NCI-H1092 (cell line): ENCODE results near the gene LRRC55.

ENCODE experiments used
- DNase-seq: peaks from one replicate; lab custom pipeline; 2025; lab: John Stamatoyannopoulos, UW

LRRC55 gene

DNA sequence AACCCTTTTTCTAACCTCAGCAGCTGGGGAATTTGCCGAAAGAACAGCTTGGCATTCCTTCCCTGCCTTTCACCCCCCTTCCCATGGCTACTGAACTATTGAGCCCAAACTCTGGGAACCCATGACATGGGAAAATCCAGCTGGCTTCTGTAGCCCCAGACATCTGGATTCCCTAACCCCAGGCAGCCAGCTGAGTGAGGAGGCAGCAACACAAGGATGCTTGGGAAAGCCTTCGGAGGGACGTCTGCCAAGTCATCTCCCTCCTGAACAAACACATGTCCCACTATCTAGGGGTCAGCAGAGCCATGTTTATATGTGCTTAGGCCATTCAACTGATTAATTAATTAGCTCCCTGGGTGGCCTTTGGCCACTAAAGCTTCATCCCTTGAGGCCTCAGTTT lies 21.6 kb downstream of the LRRC55 start:
- DNase-seq = peak; percentile 11

DNA sequence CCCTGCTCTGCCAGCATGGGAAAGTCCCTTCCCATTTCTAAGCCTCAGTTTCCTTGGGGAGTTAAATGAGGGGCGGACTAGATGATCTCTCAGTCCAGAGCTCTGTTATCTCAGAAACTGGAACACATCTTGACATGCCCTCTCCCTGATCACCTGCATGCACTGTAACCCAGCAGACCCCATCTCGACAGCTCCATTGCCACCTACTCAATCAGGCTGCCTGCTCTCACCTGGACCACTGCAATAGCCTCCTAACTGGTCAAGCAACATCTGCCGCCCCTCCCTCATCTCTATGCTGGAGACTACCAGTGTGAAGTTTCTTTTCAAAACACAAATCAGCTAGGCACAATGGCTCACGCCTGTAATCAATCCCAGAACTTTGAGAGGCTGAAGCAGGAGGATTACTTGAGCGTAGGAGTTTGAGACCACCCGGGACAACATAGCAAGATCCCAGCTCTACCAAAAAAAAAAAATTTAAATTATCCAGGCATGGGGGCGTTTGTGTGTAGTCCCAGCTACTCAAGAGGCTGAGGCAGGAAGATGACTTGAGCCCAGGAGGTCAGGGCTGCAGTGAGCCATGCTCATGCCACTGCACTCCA lies 22.2 kb downstream of the LRRC55 start:
- no peak for DNase-seq

DNA sequence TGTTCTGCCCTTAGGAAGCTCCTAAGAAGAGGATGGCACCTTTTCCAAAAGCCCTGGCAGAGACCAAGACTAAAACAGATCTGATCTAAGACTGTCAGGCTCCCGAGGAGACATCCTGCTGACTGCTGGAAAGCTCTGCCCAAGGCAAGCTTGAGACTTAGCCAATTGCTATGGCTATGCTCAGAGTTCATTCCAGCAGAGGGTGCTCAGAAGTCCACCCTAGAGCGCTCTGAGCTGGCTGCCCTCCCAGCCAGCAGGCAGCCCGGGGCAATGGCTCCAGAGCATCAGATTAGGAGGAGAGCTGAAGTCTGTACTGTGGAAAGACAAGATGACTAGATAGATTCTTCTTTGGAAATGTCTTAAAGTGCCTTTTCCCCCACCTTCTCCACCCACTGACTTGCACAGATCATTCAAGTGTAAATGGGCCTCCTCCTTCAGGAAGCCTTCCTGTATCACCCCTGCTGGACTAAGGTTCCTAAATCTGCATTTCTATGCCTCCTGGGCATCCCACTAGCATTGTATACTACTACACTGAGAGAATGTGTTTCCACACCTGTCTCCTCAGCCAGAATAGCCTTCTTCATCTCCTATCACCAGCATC lies 23.4 kb downstream of the LRRC55 start:
- DNase-seq = no peak

DNA sequence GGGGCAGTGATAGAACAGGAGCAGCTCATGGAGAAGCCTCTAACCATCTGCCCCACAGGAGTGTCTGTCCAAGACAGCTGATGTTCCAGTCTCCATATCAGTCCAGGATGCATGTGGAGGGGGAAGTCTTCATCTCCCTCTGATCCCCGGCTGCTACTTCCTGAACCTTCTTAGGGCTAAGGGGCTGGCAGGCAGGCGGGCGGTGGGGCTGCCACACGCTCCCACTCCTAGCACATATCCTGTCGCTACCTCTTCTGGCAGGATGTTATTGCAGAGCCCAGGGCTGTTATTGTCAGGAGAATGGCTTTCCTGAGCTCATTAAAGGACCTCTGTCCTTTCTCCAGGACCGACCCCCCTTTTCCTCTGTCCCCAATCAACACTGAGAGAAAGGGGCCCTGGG lies 25.4 kb downstream of the LRRC55 start:
- no peak for DNase-seq

DNA sequence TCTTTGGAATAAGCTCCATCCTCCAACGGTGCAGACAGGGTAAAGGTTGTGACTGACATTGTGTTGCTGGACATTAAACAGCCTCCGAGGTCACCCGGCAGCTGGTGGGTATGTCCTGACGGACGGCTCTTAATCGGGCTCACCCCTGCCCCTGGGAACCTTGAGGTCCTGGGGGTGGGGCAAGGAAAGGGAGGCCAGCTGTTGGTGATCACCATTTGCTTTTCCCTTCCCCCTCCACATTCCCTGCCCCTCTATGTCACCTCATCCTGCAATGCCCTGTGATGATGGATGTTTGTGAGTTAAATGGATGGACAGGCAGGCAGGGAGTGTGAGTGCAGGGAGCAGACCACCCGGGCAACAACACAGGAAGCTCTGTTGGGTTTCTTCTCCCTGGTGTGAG lies 29.0 kb downstream of the LRRC55 start:
- DNase-seq = no peak

DNA sequence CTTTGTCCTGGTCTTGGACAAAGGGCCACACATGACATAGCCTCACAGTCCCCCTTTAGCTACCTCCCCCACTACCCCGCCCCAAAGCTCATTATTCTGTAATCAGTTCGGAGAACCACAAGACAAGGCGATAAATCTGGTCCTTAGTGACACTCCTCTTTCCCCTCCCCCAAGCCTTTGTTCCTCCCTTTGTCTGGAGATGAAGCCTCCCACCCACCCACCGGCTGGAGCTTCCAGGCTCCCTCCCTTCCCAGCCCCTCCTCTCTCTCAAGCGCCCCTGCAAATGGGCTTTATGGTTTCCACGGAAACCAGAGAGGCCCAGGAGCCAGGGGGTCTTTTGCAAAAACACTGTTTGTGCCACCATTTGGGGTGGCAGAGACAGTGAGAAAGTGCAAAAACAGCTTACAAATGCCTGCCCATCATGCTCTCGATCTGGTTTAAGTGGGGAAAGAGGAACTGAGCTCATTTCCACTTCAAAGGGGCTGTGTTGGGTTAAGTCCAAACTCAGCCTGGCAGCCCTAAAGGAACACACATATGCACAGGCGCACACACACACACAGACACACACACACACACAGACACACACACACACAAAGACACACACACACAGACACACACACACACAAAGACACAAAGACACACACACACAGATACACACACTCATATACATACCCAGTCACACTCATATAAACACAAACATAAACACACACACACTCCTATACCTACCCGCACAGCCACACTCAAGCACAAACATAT lies 31.8 kb downstream of the LRRC55 start:
- peak; percentile 38 for DNase-seq

DNA sequence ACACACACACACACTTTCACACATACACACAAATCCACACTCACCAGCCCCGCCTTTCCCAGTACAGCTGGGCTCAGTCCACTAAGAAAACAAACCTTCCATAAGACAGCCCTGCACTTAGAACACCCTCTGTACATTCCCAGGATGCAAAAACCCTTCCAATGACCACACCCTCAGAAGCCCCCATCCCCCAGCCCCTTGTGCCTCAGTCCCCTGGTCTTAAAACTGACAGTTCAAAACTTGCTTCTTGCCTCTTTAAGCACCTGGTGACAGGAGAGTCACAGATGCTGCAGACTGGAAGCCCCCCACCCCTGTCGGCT lies 32.3 kb downstream of the LRRC55 start:
- DNase-seq = no peak

DNA sequence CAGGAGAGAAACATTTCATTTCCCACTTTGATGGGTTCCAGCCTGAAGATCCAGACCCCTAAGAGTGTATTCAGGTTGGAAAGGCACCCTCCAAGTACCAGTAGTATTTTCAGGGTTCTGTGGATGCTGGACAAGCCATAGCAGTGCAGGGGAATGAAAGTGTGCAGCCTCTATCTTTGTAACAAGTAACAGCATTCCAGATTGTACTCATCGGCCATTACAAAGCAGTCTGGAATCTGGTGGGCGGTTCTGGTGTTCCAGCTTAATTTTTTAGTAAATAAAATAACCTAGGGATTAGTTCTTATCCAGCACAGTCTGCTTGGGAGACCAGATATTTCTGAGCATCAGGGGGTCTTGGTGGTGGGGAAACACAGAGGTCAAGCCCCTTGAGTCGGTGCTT lies 32.7 kb downstream of the LRRC55 start:
- no peak for DNase-seq

DNA sequence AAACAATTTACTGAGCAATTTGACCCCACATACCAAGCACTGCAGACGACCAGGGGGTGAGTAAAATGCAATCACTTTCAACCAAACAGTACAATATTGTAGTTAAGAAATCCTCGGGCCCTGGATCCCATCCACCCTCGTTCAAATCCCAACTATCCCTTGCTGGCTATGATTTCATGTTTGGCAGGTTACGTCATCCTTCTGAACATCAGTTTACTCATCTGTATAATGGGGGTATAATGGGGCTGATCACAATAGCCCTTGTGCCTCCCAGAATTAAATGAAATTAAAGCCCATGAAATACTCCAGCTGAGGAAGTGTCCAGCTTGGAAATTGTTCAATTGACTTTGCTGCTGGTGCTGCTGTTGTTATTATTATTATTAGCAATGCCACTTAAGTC lies 34.7 kb downstream of the LRRC55 start:
- no peak for DNase-seq

DNA sequence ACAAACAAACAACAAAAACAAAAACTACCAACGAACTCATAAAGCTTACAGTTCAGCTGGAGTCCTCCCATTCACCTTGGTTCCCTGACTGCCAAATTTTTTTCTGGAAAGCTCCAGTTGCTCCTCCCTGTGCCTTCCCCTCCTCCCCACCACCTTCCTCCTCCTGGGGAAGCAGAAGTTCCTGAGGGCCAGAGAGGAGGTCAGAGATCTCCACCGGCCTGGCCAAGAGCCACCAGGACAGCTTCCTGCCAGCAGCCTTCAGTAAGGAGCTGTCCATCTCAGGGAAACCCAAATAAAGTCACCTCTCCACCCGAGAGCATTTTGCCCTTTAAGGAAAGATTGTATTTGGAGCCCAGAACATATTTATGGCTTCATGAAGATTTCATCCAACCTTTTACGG lies 35.3 kb downstream of the LRRC55 start:
- DNase-seq = no peak

DNA sequence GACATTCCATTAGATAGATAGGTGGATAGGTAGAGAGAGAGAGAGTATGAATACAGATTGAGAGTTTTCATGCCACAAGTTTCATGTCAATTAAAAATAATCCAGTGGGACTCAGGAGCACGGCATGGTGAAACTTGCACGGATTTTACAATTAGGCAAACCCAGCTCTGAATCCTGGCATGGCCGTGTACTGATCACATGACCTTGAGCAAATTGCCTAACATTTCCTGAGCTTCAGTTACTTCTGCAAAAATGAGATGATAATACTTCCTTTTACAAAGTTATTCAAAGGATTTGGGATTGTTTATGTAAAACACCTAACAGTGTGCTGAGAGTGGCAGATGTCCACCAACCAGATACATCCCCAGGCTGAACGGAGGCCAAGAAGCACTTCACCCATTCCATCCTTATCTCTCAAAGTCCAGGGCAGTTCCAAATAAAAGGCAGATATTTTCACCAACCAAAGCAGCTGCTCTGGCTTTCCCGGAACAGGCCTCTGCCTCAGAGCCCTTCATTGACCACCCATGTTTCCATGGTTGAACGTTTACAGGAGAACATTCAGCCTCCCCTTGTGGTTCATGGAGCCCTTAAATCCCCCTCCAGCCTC lies 37.4 kb downstream of the LRRC55 start:
- DNase-seq = no peak

DNA sequence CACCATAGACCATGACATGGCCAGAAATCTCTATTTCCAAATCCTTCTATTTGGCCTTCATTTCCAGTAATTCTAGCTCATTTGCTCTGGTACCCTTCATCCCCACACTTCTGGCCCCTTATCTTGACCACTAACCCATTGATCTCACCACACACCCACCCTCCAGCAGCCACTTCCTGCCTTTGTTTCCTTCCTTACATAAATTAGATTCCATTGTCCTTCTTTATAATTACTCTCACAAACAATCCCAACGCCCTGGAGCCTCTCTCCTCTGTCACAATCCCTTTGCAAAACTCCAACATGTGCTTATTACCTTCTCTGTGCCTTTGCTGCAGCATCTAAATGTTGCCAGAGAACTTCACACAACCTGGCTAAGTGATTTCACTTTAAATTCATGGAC lies 40.5 kb downstream of the LRRC55 start:
- DNase-seq = no peak

DNA sequence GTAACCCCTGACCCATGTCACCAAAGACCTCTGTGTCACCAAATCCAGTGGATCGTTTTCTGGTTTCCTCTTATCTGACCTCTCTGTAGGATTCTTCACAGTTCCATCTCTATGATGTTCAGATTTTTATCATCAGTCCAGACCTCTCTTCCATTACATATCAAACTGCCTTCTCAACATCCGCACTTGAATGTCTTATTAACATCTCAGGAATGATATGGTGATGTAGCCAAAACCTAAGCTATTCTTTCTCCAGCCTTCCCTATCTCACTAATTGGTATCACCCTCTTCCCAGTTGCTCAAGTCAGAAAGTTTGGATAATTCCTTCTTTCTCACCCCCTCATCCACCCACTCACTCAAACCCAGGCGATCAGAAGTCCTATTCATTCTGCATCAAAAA lies 41.8 kb downstream of the LRRC55 start:
- no peak for DNase-seq

DNA sequence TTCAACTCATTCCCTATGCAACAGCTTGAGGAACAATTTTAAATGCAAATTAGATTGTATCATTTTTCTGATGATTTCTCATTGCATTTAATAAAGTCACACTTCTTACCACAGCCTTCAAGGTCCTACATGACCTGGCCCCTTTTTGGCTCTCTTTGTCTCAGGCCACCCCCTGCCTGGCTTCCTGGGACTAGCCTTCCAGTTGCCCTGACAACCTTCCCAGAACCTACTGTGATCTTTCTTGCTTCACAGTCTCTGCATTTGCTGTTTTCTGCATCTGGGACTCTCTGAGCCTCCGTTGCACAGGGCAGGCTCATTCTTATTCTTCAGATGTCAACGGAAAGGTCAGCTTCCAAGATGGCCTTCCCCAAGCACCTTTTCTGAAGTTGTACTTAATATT lies 42.4 kb downstream of the LRRC55 start:
- no peak for DNase-seq

DNA sequence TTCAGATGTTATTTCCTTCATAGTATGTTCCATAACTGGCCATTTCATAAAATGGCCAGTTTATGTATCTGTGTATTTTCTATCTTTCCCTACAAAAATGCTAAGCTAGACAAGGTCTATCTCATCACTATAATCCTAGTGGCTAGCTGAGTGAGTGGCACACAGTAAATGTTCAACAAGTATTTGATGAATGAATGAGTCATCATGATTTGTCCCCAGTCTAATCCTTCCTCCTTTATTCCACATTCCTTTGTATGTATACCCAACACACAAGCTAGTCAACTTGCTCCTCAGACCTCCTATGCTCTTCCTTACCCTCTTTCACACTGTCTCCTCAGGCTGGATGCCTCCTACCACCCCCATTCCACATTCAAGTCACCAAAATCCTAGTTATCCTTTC lies 42.8 kb downstream of the LRRC55 start:
- no peak for DNase-seq

DNA sequence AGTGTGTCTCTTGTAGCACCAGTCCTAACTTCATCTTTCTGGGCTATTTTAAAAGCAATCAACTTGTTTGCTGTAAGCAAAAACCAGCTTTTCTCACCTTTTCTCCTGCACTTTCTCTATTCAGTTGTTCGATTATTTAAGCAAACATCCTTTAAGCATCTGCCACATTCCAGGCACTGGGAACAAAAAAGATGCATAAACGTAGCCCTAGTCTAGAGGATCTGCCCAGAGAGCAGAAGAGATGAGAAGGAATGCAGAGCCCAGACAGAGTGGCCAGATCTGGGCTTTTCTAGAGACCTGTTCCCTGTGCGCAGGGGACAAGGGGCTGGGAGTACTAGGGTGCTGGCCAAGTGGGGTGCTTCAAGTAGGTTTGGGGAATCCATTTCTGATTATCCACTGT lies 46.8 kb downstream of the LRRC55 start:
- no peak for DNase-seq

DNA sequence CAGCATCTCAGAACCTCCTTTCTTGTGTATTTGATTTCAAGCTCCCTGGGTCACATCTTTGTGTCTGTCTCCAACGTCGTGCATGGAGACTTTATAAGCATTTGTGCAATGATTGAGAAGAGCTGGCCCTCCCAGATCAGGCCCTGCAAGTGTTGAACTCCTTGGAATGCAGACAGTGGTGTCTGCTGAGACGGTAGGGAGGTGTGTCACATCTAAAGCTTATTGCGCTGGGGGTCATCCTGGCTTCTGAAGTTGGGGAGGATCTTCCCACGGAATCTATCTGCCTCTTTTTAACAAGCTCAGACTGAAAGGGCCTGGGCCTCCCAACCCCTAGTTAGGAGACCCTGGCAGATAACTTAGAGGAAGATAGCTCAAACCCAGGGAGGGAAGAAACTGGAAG lies 48.6 kb downstream of the LRRC55 start:
- no peak for DNase-seq

DNA sequence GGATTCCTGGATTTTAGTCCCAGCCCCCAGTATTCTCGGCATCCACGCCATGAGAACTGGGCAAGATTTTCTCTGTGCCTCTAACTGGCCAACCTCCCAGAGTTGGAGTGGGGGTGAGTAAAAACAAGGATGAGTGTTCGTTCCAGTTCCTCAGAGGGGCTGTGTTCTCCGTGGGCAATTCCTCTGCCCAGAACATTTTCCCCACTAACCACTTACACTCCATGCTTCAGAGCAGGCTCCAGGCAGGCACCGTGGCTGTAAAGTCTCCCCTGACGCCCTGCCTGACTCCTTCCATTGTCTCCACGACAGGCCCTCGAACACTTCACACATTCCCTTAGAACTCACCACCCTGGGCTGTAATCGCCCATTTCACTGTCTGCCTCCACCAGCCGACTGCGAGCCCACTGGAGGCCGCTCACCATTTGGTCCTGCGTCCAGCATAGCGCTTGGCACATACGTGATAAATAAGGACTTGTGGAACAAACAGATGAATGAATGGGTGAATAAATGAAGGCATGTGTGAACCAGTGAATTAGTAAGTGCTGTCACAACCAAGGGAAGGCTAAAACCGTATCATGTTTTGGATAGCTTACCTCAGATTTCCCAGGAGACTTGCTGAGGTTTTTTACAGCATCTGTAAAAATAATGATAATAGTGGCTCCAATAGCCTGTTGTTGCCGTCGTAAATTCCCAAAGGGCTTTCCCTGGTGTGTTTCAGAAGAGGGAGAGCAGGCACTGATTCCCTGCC lies 49.2 kb downstream of the LRRC55 start:
- no peak for DNase-seq

DNA sequence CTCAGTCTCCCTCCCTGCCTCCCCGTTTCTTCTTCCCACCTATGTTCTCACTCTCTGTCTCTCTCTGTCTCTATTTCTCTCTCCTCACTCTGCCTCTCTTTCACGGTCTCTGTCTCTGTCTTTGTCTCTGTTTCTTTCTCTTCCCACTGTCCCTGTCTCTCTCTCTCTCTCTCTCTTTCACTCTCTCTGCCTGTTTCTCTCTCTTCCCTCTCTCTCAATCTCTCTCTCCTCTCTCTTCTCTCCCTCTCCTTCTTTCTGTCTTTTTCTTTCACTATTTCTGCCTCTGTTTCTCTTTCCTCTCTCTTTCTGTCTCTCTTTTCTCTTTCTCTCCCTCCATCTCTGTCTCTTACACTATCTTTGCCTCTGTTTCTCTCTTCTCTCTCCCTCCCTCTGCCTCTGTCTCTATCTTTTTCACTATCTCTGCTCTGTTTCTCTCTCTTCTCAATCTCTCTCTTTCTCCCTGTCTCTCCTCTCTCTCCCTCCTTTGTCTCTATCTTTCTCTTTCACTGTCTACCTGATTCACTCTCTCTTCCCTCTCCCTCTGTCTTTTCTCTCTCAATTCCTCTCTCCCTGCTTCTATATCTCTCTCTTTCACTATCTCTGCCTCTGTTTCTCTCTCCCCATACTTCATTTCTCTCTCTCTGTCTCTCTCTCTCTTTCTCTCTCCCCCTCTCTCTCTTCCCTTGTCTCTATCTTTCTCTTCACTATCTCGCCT lies 49.9 kb downstream of the LRRC55 start:
- no peak for DNase-seq

DNA sequence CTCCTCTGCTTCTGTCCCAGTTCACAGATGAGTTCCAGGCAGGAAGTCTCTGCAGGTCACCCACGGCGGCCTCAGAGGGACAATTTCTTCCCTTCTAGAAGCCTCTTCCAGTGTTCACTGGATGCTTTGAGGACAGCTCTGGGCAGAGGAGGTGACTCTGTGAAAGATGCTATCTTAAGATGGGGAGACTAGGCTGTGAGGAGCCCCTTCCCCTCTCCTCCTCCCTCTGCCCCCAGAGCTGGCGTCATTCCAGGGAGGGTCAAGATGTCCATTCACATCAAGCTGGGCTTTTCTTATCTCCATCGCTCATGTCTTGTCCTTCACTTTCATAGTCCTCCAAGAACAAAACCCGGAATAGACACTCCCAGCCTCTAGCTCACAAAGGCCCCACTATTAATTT lies 51.9 kb downstream of the LRRC55 start:
- no peak for DNase-seq

DNA sequence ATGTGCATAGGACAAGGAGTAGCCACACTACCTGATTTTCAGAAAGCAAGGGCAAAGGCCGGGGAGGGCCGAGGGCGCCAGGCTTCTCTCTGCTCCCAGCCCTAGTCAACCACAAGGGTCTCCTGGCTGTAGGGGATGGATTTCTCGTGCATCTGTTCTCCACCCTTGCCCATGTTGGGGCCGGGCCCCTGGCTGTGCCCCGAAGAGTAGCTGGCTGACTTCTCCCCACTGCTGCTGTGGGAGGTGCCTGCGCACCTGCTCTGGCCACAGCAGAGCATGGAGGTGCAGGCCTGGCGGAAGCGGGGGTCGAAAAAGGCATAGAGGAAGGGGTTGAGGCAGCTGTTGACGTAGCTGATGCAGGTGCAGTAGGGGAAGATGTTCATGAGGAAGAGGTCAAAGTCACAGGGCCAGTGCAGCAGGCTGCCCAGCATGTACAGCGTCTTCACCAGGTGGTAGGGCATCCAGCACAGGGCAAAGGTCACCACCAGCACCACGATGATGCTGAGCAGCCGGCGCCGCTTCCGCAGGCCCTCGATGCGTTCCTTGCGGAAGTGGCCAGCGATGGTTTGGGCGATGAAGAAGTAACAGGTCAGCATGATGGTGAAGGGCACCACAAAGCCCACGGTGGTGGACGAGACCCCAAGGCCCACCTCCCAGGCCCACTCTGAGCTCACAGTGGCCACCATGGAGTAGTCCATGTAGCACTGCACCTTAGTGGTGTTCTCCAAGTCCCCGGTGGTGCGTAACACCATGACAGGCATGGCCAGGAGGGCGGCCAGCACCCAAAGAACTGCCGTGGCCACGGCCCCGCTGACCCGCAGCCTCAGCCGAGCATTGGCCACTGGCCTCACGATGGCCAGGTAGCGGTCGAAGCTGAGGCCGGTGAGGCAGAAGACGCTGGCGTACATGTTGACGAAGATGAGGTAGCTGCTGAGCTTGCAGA lies 54.3 kb downstream of the LRRC55 start:
- no peak for DNase-seq
